HG02885 (cell line): ENCODE results near the gene C10orf62.
"Not testable (repeated sequence)": the region's sequence is repeated elsewhere in the genome, so short reads cannot be mapped to it uniquely, and the experiment has no call there.

Experiments
- ATAC-seq: cut with Tn5 transposase; IDR thresholded peaks from one replicate; pipeline ENCODE4 v1.9.1; 2021; ENCODE audit warnings: mild to moderate bottlenecking; ENCODE audit not compliant: unreplicated experiment, poor library complexity

Gene C10orf62

DNA sequence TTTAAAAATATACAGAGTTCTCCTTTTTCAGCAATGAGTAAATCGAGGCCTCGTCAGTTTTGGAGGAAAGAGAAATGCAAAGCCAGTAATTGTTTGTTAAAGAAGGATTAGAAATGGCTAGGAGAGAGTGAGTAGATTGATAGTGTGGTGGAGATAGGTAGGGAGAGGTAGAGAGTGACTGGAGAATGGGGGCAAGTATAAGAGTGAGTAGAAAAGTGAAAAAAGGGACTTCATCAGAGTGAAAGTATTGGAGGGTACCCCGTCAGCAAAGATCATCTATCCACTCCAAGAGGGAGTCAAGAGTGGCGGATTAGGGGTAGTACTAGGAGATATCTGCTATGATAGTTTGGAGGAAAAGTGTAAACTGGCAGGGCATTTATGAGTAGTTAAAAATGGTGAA is 26.2 kb upstream of the C10orf62 start:
- ATAC-seq, result no peak

GRCh38 chr10:97564776-97565175 is 24.7 kb upstream of the C10orf62 start:
- ATAC-seq, result no peak

DNA sequence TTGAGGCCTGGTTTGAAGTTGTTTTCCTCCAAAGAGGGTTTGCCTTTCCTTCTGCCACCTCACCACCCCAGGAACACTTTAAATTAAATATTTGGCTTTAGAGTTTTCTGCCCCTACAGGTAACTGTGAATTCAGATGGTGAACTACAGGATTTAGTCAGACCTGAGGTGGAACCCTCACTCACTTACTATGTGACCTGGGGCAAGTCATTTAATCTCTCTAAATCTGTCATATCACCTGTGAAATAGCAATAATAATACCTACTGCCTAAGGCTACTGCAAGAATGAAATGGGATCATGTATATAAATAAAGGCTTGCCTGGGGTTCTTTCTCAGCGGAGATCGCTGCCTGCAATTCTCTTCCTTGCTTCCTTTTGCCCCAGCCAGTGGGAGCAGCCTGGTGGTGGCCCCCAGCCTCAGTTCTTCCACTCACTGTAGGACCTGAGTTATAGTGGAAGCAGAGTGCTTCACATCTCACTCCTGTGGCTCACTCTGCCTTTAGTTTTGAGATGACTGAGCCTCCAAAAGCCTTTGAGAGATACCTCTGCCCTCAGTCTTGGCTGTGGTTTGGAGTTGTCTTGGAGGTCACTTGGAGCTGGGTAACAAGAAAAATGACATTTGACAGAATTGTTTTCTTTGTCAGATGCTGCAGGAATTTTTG is 23.1 kb upstream of the C10orf62 start:
- ATAC-seq, result no peak

DNA sequence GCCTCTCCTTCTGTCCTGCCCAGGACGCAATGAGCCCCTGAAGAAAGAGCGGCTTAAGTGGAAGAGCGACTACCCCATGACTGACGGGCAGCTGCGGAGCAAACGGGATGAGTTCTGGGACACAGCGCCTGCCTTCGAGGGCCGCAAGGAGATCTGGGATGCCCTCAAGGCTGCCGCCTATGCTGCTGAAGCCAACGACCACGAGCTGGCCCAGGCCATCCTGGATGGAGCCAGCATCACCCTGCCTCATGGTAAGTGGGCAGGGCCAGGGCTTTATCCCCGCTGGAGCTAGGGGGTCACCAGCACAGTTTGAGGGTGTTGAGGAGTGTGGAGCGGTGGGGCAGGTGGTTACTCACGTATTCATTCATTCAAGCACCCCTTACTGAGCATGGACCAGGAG is 21.6 kb upstream of the C10orf62 start:
- ATAC-seq, result no peak

GRCh38 chr10:97570146-97570788 is 19.3 kb upstream of the C10orf62 start:
- ATAC-seq, result no peak

GRCh38 chr10:97570789-97571471 is 18.6 kb upstream of the C10orf62 start:
- no peak for ATAC-seq

- no peak for ATAC-seq
These were observed 17.9 kb upstream of the C10orf62 start for GRCh38 chr10:97571622-97572021.

GRCh38 chr10:97572214-97572989 is 17.1 kb upstream of the C10orf62 start, which contains the start of gene ANKRD2:
Gene ANKRD2, plus strand, starts transcription at chr10:97572779. Its CDS starts 10 bp downstream, at chr10:97572789.
- ATAC-seq, result no peak

DNA sequence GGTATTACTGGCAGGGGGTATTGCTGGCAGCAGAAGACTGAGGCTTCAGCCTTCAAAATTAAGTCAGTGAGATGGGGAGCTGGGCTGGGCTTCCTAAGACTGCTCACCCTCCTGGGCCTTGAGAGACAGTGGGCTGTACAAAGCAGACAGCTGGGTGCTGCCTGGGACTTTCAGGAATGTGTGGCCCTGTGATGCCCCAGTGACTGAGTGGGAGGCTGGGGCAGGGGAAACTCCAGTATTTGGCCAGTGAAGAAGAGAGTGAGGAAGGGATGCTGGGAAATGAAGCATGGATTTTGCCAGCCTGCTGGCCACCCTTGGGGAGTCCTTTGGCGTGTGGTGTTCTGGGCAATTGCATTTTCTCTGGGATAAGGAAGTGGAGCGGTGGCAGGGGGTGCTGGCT is 16.5 kb upstream of the C10orf62 start:
- no peak for ATAC-seq

GRCh38 chr10:97573672-97574071 is 15.8 kb upstream of the C10orf62 start:
- ATAC-seq, result no peak

GRCh38 chr10:97574374-97575126 is 15.0 kb upstream of the C10orf62 start:
- no peak for ATAC-seq

- no peak for ATAC-seq
These were observed 14.3 kb upstream of the C10orf62 start for GRCh38 chr10:97575127-97575668.

GRCh38 chr10:97576487-97576886 is 13.0 kb upstream of the C10orf62 start:
- ATAC-seq, result not testable (repeated sequence)

- no peak for ATAC-seq
These were observed 11.8 kb upstream of the C10orf62 start for GRCh38 chr10:97577701-97578100.

- no peak for ATAC-seq
These were observed 11.2 kb upstream of the C10orf62 start for GRCh38 chr10:97578171-97578844.

DNA sequence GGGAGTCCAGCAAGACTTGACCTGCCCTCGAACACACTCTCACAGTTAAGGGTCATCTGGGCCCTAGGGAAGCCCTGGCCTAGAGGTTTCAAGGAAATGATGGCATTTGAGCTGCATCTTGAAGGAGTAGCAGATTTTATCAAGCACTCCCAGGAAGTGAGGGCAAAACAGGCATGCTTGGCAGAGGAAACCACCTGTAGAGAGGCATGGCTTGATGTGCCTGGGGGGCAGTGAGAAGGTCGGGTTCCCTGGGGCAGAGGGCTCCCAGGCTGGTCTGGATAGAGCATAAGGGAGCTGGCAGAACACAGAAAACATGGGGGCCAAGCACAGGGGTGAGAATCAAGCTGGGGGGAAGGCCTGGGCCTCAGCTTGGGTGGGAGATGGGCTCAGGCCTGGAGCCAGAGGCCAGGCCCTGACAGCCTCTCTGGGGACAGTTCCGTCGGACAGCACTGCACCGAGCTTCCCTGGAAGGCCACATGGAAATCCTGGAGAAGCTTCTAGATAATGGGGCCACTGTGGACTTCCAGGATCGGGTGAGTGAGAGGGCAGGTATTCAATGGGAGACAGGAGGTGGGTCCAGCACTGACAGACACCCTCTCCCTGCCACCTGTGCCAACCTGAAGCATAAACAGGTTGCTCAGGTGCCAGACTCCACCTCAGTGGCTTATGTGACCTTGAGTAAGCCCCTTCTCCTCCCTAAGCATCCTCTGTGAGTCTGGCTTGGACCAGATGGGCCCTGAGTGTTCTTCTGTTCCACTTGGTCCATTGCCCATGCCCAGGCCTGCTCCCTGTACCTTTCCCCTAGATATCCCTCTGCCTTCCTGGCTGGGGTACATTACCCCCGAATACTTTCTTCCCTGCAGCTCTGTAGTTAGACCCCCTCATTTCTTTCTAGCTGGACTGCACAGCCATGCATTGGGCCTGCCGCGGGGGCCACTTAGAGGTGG is 8.8 kb upstream of the C10orf62 start:
- no peak for ATAC-seq

- no peak for ATAC-seq
These were observed 7.4 kb upstream of the C10orf62 start for GRCh38 chr10:97582169-97582568.

GRCh38 chr10:97583476-97583875 is 6.0 kb upstream of the C10orf62 start:
- no peak for ATAC-seq
